ENCODE measurements around the gene RPS27.

Gene RPS27

DNA sequence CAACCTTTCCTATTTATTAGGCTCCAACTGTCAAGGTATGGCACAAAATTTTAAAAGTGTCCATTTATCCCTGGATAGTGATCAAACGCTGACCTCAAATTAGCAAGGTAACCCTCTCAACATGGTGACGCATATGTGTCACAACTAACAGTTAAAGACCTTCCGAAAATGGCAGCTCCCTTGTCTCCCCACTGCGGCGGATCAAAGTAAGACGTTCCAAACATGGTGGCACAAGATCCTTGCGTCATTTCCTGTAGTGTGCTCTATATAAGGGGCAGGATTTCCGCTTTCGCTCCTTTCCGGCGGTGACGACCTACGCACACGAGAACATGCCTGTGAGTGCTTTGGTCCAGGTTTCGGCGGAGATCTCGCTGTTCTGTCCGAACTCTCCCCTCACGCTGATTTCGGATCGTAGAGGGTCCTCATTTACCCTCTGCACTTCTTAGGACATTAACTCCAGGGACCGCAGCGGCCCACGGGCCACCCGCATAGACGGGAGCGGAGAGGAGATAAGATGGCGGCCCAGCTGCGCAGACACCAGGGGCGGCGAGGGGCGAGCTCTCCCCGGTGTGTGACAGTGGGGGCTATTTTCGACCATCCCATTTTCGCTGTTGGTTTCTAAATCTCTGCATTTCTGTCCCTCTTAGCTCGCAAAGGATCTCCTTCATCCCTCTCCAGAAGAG is at the start of gene RPS27:
Gene RPS27 (plus strand): TSS at position 295 of the 683 bp plus-strand sequence. CDS start 35 bp downstream, at position 330.
- peak; percentile 69 for DNase-seq (ENCODE audit: low read depth)

GRCh38 chr1:153941826-153942725 is 48.5 kb upstream of the RPS27 start:
- no peak for DNase-seq (ENCODE audit: low read depth)

- no peak for DNase-seq (ENCODE audit: low read depth)
Observed at GRCh38 chr1:153942766-153943549, 47.6 kb upstream of the RPS27 start.

GRCh38 chr1:153944005-153944826 is 46.3 kb upstream of the RPS27 start:
- DNase-seq (ENCODE audit: low read depth) = no peak

GRCh38 chr1:153944827-153945117 is 45.8 kb upstream of the RPS27 start:
- DNase-seq (ENCODE audit: low read depth) = no peak

DNA sequence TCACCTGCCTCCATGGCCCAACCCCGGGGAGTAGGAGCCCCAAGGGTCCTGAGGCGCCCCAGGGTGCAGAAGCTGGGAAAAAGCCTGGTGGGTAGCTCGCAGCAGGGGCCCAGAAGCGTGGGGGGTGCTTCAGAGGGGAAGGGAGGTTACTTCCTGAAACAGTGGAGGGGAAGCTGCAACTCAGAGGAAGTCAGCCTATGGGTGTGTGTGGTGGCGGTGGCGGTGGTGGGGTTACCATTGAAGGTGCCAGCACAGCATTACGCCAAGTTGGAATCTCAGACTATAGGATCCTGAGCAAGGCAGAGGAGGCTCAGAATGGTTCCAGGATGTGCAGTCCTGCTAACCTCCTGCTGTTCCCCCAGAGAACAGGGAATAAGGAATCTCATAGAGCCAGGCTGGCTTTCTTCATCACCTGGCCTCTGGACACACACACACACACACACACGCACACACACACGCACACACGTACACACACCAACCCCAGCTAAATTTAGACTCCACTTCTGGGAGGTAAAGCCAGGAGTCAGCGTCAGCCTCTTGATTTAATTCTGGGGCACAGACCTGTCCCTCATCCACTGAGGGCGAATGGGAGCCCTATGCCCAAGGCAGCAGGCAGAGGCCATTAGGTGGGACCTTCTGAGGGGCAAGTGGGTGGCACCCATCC is 45.3 kb upstream of the RPS27 start:
- peak; percentile 68 for DNase-seq (ENCODE audit: low read depth)

DNA sequence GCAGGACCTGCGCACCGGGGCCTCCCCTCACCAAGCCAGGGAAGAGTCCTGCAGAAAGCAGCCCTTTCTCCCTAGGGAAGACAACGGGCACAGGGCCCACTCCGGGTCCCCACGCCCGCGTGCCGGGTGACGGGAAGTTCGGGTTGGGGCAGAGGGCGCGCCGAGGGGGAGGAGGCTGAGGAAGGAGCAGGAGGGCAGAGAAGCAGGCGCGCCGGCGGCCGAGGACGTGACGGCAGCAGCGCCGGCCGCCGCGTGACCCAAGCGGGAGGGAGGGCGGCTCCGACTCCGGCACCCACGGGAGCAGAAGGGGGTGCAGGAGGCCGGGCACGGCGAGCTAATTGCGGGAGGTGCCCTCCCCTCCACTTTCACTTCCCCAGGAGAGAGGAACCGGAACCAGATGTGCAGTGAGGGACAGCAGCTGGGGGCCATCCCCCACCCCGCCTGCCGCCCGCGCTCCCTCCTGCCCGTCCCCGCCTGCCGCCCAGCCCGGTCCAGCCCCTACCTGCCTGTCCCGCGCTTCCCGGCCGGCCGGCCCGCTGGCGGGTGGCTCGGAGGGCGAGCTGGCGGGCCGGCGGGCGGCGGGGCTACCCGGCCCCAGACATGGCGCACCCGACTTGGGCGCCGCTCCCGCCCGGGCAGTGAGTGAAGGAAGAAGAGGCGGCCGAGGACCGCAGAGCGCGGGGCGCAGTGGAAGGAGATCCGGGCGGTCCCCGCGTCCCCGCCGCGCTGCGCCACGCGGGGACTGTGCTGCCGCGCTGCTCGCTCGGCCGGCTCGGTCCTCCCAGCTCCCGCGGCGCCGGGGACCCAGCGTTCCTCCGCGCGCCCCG is 44.6 kb upstream of the RPS27 start:
- DNase-seq (ENCODE audit: low read depth) = peak; percentile 57

- DNase-seq (ENCODE audit: low read depth) = peak; percentile 68
Observed at GRCh38 chr1:153946622-153947241, 43.8 kb upstream of the RPS27 start, which contains the start of gene DENND4B. TSS of gene DENND4B (minus strand) at chr1:153946718. CDS start at chr1:153944374, 2,344 bp downstream.

- DNase-seq (ENCODE audit: low read depth) = no peak
Observed at GRCh38 chr1:153951183-153951582, 39.4 kb upstream of the RPS27 start.

DNA sequence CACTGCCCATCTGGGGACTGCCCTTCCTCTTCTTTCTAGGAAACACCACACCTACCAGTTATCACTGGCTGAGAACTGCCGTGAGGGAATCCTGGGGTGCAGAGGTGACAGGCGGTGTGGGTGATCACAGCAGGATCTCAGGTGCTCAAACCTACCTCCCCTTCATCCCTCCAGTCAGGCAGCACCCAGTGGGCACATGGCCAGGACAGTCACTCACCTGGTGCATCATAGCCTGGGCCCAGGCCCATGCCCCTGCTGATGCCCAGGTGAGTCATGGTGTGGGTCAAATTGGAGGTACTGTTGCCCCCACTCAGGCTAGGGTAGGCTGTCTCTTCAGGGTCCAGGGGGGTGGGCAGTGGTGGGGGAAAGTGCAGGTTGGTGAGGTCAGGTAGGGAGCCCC is 38.8 kb upstream of the RPS27 start:
- DNase-seq (ENCODE audit: low read depth) = no peak

GRCh38 chr1:153953859-153954365 is 36.6 kb upstream of the RPS27 start:
- DNase-seq (ENCODE audit: low read depth) = no peak

DNA sequence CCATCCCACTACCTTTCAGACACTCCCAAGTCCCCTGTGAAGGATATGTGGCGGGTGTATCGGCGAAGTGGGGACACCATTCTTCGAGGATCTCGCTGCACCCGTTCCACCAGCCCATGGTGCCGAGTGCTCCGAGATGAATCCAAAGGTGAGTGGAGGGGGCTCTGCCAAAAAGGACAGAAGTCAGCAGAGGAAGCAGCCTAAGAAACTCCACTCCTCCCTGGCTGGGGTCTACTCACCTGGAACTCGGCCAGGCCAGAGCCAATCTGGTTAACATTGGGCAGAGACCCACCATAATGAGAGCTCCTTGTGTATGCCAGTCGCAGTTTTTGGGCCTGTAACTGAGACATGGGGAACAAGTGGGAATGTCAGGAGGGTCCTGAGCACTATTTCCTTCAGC is 35.7 kb upstream of the RPS27 start:
- no peak for DNase-seq (ENCODE audit: low read depth)

DNA sequence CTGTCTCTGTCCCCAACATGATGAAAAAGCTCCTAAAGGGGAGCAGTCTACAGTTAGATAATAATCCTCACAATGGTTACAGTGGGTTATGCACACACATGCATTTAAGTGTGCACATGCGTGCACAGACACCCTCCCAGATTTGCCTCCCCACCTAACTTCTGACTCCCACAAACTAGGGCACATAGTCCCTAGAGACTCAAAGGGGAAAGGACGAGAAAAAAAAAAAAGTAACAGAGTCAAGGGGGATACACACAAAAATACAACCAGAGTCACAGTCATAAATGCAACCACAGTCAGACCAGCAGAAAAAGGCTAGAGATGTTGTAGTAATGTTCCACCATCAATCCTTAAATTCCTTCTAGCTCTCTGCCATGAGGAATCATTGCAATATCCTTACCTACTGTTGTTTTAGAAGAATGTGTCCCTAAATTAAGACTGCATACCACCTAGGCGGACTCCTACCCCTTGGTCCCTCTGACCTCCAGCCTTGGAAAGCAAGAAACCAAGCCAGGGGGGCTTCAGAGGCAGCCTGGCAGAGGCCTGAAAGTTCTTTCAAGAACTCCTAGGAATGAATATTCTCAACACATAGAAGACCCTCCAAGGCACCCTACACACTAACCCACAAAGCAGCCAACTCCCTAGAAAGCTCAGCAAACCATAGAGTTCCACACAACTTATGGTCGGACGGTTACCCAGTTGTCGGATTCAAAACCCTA is 33.4 kb upstream of the RPS27 start:
- no peak for DNase-seq (ENCODE audit: low read depth)

- no peak for DNase-seq (ENCODE audit: low read depth)
Observed at GRCh38 chr1:153957744-153958110, 32.8 kb upstream of the RPS27 start.

DNA sequence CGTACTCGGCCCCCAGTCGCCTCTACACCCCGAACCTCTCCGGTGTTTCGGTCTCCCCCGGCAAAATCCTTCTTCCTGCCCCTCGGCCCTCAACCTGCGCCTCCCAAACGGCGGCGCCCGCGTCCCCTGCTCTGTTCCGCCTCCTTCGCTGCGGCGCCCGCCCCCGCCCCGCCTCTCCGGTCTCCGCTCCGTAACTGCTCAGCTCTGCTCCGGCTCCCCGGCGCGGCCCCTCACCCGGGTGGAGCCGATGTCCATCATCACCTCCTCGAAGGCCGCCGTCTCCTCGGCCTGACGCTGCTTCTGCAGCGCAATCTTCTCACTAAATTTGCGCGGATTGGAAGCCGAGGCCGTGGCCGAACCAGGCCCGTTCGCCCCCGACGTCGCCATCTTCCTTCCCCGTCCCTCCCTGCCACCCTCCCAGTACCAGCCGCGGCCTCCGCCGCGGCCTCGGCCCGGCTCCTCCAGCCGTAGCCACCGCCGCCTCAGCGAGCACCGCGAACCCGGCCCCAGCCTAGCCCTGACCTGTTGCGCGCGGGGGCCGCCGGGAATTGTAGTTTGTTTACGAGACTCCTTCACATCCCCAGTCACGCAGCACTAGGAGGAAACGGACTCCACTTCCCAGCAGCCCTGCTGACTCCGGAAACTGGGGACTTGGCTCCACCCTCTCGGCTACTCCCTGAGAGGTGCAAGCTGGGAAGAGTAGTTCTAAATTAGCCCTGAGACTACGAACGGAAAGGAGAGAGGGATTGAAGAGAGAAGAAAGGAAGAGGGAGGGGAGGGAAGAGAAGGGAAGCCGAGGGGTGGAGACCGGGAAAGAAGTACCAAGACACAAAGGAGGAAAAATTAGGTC is 32.2 kb upstream of the RPS27 start, which contains the start of gene CRTC2:
Gene CRTC2 (minus strand): TSS at position 502 of the 850 bp plus-strand sequence. CDS start 115 bp downstream, at position 387.
- peak; percentile 95 for DNase-seq (ENCODE audit: low read depth)

DNA sequence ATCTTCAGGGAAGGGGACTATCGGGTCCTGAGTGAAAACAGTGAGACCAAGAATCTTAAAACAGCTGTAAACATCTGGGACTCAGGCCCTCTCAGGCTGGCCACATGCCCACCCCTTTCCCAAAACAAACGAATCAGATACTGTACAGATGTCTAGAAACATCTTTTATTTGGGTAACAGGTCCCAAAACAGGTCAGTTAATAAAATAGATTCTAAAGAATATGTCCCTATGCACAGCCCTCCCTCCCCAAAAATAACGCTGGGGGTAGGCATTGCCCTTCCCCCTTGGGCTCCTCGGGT is 31.7 kb upstream of the RPS27 start:
- no peak for DNase-seq (ENCODE audit: low read depth)

GRCh38 chr1:153959454-153959853 is 31.1 kb upstream of the RPS27 start:
- DNase-seq (ENCODE audit: low read depth) = no peak

DNA sequence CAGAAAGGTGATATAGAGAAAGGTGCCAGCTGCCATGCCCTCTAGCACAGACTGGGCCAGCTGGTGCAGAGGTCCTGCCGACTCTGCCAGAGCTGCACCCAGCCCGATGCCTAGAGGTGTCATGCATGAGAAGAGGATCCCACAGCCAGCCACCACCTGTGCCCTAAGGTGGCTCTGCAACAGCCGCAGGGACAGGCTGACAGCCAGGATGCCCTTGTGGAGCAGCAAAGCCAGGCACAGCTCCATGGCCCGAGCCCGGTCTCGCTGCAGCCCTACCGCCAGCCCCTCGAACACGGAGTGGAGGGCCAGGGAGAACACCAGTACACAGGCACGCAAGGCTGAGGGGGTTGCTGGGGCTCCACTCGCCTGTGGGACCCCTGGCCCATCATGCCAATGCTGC is 30.4 kb upstream of the RPS27 start:
- DNase-seq (ENCODE audit: low read depth) = no peak

All from stimulated activated CD8-positive, alpha-beta memory T cell treated with anti-CD3 and anti-CD28 coated beads, Interleukin-4, amount 100 ng/mL, for 24 hours (primary cell).